HCT116 (cell line): Measurements from ENCODE around the gene TELO2. TPM values are rescaled to one million over a fixed set of nuclear protein-coding genes. Genes with fewer than 3 reads are reported as not detected.

Experiments used
- ATAC-seq: fragments of 200-7000 bp; cut with Tn5 transposase; 2 replicates; pipeline ENCODE4 v1.9.1; 2020; ENCODE audit warnings: mild to moderate bottlenecking, moderate library complexity
- BruUV-seq: library from RNA; stranded (reverse); fragments of 400-500 nt; replicated peaks from 2 replicates; lab custom pipeline; 2021; lab: Mats Ljungman, UMichigan
- CTCF ChIA-PET: fragments of 300-600 bp; sonication (Branson Sonifier 250); formaldehyde crosslinking; loops from one replicate; lab custom pipeline; 2021; ENCODE audit warnings: antibody characterized with exemption; lab: Charles Lee
- POLR2A ChIA-PET: fragments of 300-600, 350-600 bp; sonication (Branson Sonifier 250); formaldehyde crosslinking; loops from one replicate; lab custom pipeline; 2021; ENCODE audit warnings: antibody characterized with exemption; lab: Charles Lee
- RAD21 ChIA-PET, 2 experiments: fragments of 300-600 bp; sonication (Branson Sonifier 250); formaldehyde crosslinking; loops; one replicate each; lab custom pipeline; 2023; ENCODE audit warnings: low total read pairs in 2 of 2; ENCODE audit not compliant: uncharacterized antibody in 2 of 2, unreplicated experiment in 2 of 2, low non-redundant PET in 1 of 2; lab: Charles Lee
- DNase-seq: peaks from one replicate; pipeline ENCODE4 v3.0.0-alpha.2; 2010; ENCODE audit warnings: low read depth, low spot score
- H2AFZ ChIP-seq: fragments of 200-600 bp; shearing (Covaris generic), sonication (generic); 2 replicates; pipeline ENCODE4 v1.6.1; 2017; ENCODE audit warnings: low read depth, mixed run types, mixed read lengths, antibody characterized with exemption, low read length; ENCODE audit not compliant: poor library complexity, severe bottlenecking
- H3K27ac ChIP-seq: 2 replicates; pipeline ENCODE4 v1.5.1; 2012; ENCODE audit warnings: low read depth, low read length
- H3K27me3 ChIP-seq: fragments of 200-600 bp; sonication (generic); 2 replicates; pipeline ENCODE4 v1.6.1; 2016; ENCODE audit warnings: mixed run types, low read length, mixed read lengths; ENCODE audit not compliant: insufficient read depth
- H3K36me3 ChIP-seq, 2 experiments: fragments of 200-500 bp in 1 of 2; fragments of 200-600 bp in 1 of 2; sonication (Bioruptor generic) in 1 of 2; sonication (generic) in 1 of 2; 2 replicates each; pipeline versions ENCODE4 v1.5.1 to v1.6.1; 2014 to 2016; ENCODE audit warnings: low read length in 2 of 2, inconsistent platforms in 1 of 2, mixed read lengths in 1 of 2, mixed run types in 1 of 2; ENCODE audit not compliant: insufficient read depth in 2 of 2, control insufficient read depth in 1 of 2
- H3K4me1 ChIP-seq, 2 experiments: fragments of 200-600 bp in 1 of 2; sonication (generic) in 1 of 2; 2 replicates each; pipeline versions ENCODE4 v1.5.1 to v1.6.1; 2012 to 2017; ENCODE audit warnings: low read length in 2 of 2, inconsistent platforms in 1 of 2, mild to moderate bottlenecking in 1 of 2, mixed read lengths in 1 of 2, mixed run types in 1 of 2, moderate library complexity in 1 of 2; ENCODE audit not compliant: insufficient read depth in 2 of 2, control insufficient read depth in 1 of 2
- H3K4me2 ChIP-seq: fragments of 200-600 bp; sonication (generic); 2 replicates; pipeline ENCODE4 v1.6.1; 2017; ENCODE audit warnings: mixed run types, low read length, mixed read lengths
- H3K4me3 ChIP-seq, 2 experiments: fragments of 200-600 bp in 1 of 2; sonication (generic) in 1 of 2; replicated peaks in 1 of 2; 2 replicates each; pipeline ENCODE4 v1.5.1; 2011 to 2016; ENCODE audit warnings: low read length in 2 of 2, control low read depth in 1 of 2, low read depth in 1 of 2, mild to moderate bottlenecking in 1 of 2, mixed read lengths in 1 of 2, mixed run types in 1 of 2
- H3K79me2 ChIP-seq: fragments of 200-600 bp; sonication (generic); 2 replicates; pipeline ENCODE4 v1.6.1; 2017; ENCODE audit warnings: mild to moderate bottlenecking, mixed run types, low read length, moderate library complexity, mixed read lengths; ENCODE audit not compliant: insufficient read depth
- H3K9ac ChIP-seq: fragments of 200-600 bp; sonication (generic); 2 replicates; pipeline ENCODE4 v1.6.1; 2016; ENCODE audit warnings: low read length, mixed read lengths
- H3K9me2 ChIP-seq: fragments of 200-600 bp; sonication (generic), shearing (Covaris generic); 2 replicates; pipeline ENCODE4 v1.6.1; 2017; ENCODE audit warnings: mixed run types, mild to moderate bottlenecking, moderate library complexity; ENCODE audit not compliant: insufficient read depth
- H3K9me3 ChIP-seq, 2 experiments: fragments of 200-500 bp in 1 of 2; fragments of 200-600 bp in 1 of 2; sonication (Bioruptor generic) in 1 of 2; sonication (generic) in 1 of 2; 2 replicates each; pipeline ENCODE4 v1.6.1; 2014 to 2017; ENCODE audit warnings: low read length in 2 of 2, mixed read lengths in 2 of 2, inconsistent platforms in 1 of 2, low read depth in 1 of 2, mild to moderate bottlenecking in 1 of 2, mixed run types in 1 of 2, moderate library complexity in 1 of 2; ENCODE audit not compliant: control insufficient read depth in 1 of 2, insufficient read depth in 1 of 2
- H4K20me1 ChIP-seq: fragments of 200-600 bp; sonication (generic), shearing (Covaris generic); 2 replicates; pipeline ENCODE4 v1.6.1; 2017; ENCODE audit warnings: mixed run types, mild to moderate bottlenecking, moderate library complexity; ENCODE audit not compliant: insufficient read depth
- CTCF ChIP-seq, 3 experiments: fragments of 200-600 bp in 1 of 3; sonication (generic) in 1 of 3; IDR thresholded peaks in 2 of 3; conservative IDR thresholded peaks in 1 of 3; 2 replicates each; pipeline ENCODE4 v1.5.1; 2012 to 2017; ENCODE audit warnings: low read depth in 2 of 3, low read length in 2 of 3, antibody characterized with exemption in 1 of 3, borderline replicate concordance in 1 of 3, control low read depth in 1 of 3, mild to moderate bottlenecking in 1 of 3, mixed read lengths in 1 of 3, mixed run types in 1 of 3, moderate library complexity in 1 of 3; ENCODE audit not compliant: insufficient read depth in 1 of 3
- EZH2 ChIP-seq: fragments of 200-600 bp; sonication (generic); IDR thresholded peaks from 2 replicates; pipeline ENCODE4 v1.6.1; 2017; ENCODE audit warnings: antibody characterized with exemption, mixed run types
- EZH2phosphoT487 ChIP-seq: fragments of 200-600 bp; IDR thresholded peaks from 2 replicates; pipeline ENCODE4 v1.6.1; 2018; ENCODE audit warnings: antibody characterized with exemption, borderline replicate concordance
- POLR2AphosphoS5 ChIP-seq: IDR thresholded peaks from 2 replicates; pipeline ENCODE4 v1.6.1; 2011; ENCODE audit warnings: mild to moderate bottlenecking, low read depth, low read length, moderate library complexity
- REST ChIP-seq: IDR thresholded peaks from 2 replicates; pipeline ENCODE4 v1.6.1; 2012; ENCODE audit warnings: low read depth
- SP1 ChIP-seq: IDR thresholded peaks from 2 replicates; pipeline ENCODE4 v1.6.1; 2012; ENCODE audit warnings: low read depth
- SRF ChIP-seq: IDR thresholded peaks from 2 replicates; pipeline ENCODE4 v1.6.1; 2012; ENCODE audit warnings: low read depth
- ZFX ChIP-seq: fragments of 450-650 bp; IDR thresholded peaks from 2 replicates; pipeline ENCODE4 v1.6.1; 2017
- ZNF274 ChIP-seq: fragments of 200-500 bp; sonication (Bioruptor generic); IDR thresholded peaks from 2 replicates; pipeline ENCODE4 v1.6.1; 2014; ENCODE audit warnings: mild to moderate bottlenecking, low read depth, low read length, inconsistent platforms
- intact Hi-C: fragments of 100-400 bp; cut with micrococcal nuclease; formaldehyde crosslinking; loops from 2 replicates; pipeline ENCODE4 v1.10.0; 2022
- total RNA-seq: library from RNA; stranded (reverse); gene quantifications from one replicate; pipeline ENCODE4 v1.2.1, GENCODE V29; 2021; ENCODE audit not compliant: unreplicated experiment

The TELO2 gene
- total RNA-seq, 1 experiment from 2014 or later = 74.3 TPM

GRCh38 chr16:1451702-1452392 is 41.3 kb upstream of the TELO2 start:
- Histone ChIP-seq H3K36me3 (no peaks in the 10 kb centered on the region; a peak in 1 of 4 replicates), H3K9me3 (no peaks in the 10 kb centered on the region), H4K20me1 (no peaks in the 10 kb centered on the region), H2AFZ (no peak overlapping the region), H3K27me3 (no peaks in the 10 kb centered on the region), H3K79me2 (no peaks in the 10 kb centered on the region), H3K4me2 (no peak overlapping the region), H3K4me1 (no peaks in the 10 kb centered on the region), H3K4me3 (no peak overlapping the region), H3K27ac (no peak overlapping the region), H3K9me2 (no peaks in the 10 kb centered on the region), H3K9ac (no peak overlapping the region)
- no peak for DNase-seq
- CTCF ChIA-PET = no interaction called here
- ATAC-seq = no peak
- intact Hi-C loops = no loop called here
- no TSS peak for BruUV-seq
- POLR2A ChIA-PET = no interaction called here
- TF ChIP-seq POLR2AphosphoS5 (no peak), SP1 (no peak), ZNF274 (no peak), CTCF (IDR thresholded peaks at IDR 0.05 in 2 of 3, conservative IDR thresholded peaks at IDR 0.05 in 1 of 3; ENCODE audit: borderline replicate concordance in 1 of 3, insufficient read depth in 1 of 3, low read depth in 2 of 3, low read length in 2 of 3) (no peak), ZFX (no peak), EZH2phosphoT487 (no peak), EZH2 (no peak), SRF (no peak), REST (no peak)
- RAD21 ChIA-PET = no interaction called here
